Neuronal stem cell (in vitro differentiated cells): ENCODE data around the gene OCA2.

ENCODE experiments used
- DNase-seq: peaks from one replicate; pipeline ENCODE4 v3.0.0-alpha.2; 2013; ENCODE audit warnings: low spot score
- H2AFZ ChIP-seq: one replicate; pipeline ENCODE4 v1.6.1; 2013; ENCODE audit warnings: mild to moderate bottlenecking, low read length, inconsistent platforms
- H2AK5ac ChIP-seq: 2 replicates; pipeline ENCODE4 v1.6.1; 2013; ENCODE audit warnings: low read depth, mild to moderate bottlenecking, inconsistent platforms, low read length, moderate library complexity, mixed read lengths
- H2BK120ac ChIP-seq: 2 replicates; pipeline ENCODE4 v1.6.1; 2013; ENCODE audit warnings: low read depth, mild to moderate bottlenecking, inconsistent platforms, low read length, moderate library complexity, mixed read lengths
- H2BK12ac ChIP-seq: one replicate; pipeline ENCODE4 v1.6.1; 2013; ENCODE audit warnings: low read length, inconsistent platforms
- H2BK15ac ChIP-seq: 2 replicates; pipeline ENCODE4 v1.6.1; 2013; ENCODE audit warnings: mild to moderate bottlenecking, low read length, inconsistent platforms, mixed read lengths
- H2BK5ac ChIP-seq: one replicate; pipeline ENCODE4 v1.6.1; 2013; ENCODE audit warnings: inconsistent platforms, mild to moderate bottlenecking, low read length, moderate library complexity
- H3K14ac ChIP-seq: one replicate; pipeline ENCODE4 v1.6.1; 2013; ENCODE audit warnings: low read length, inconsistent platforms
- H3K18ac ChIP-seq: 2 replicates; pipeline ENCODE4 v1.6.1; 2013; ENCODE audit warnings: low read length, inconsistent platforms
- H3K23ac ChIP-seq: 2 replicates; pipeline ENCODE4 v1.6.1; 2013; ENCODE audit warnings: low read depth, mild to moderate bottlenecking, mixed read lengths, low read length, inconsistent platforms; ENCODE audit not compliant: poor library complexity
- H3K27ac ChIP-seq: replicated peaks from 3 replicates; pipeline ENCODE4 v1.5.1; 2013; ENCODE audit warnings: low read length, inconsistent platforms
- H3K27me3 ChIP-seq, 3 experiments: 2 replicates each; pipeline ENCODE4 v1.6.1; 2013; ENCODE audit warnings: low read length in 3 of 3, mild to moderate bottlenecking in 2 of 3, inconsistent platforms in 1 of 3, low read depth in 1 of 3, mixed read lengths in 1 of 3, moderate library complexity in 1 of 3; ENCODE audit not compliant: control insufficient read depth in 3 of 3, insufficient read depth in 3 of 3
- H3K36me3 ChIP-seq, 2 donors: replicated peaks in 1 of 2; 2 replicates each; pipeline ENCODE4 v1.6.1; 2013; ENCODE audit warnings: low read length in 2 of 2; ENCODE audit not compliant: control insufficient read depth in 2 of 2, insufficient read depth in 2 of 2
- H3K4ac ChIP-seq: 2 replicates; pipeline ENCODE4 v1.6.1; 2013; ENCODE audit warnings: inconsistent platforms, mild to moderate bottlenecking, low read length, moderate library complexity
- H3K4me1 ChIP-seq, 2 donors: 1 replicate in 1 of 2; 2 replicates in 1 of 2; pipeline ENCODE4 v1.6.1; 2013; ENCODE audit warnings: low read length in 2 of 2, low read depth in 1 of 2; ENCODE audit not compliant: control insufficient read depth in 2 of 2, insufficient read depth in 1 of 2
- H3K4me2 ChIP-seq: one replicate; pipeline ENCODE4 v1.6.1; 2013; ENCODE audit warnings: mild to moderate bottlenecking, low read length, inconsistent platforms; ENCODE audit not compliant: insufficient read depth, poor library complexity, severe bottlenecking
- H3K4me3 ChIP-seq, 2 donors: 2 replicates each; pipeline ENCODE4 v1.5.1; 2013; ENCODE audit warnings: low read length in 2 of 2, mild to moderate bottlenecking in 2 of 2, inconsistent platforms in 1 of 2, moderate library complexity in 1 of 2
- H3K79me1 ChIP-seq: one replicate; pipeline ENCODE4 v1.6.1; 2013; ENCODE audit warnings: low read depth, mild to moderate bottlenecking, inconsistent platforms, low read length, moderate library complexity
- H3K9ac ChIP-seq: one replicate; pipeline ENCODE4 v1.6.1; 2013; ENCODE audit warnings: mild to moderate bottlenecking, low read depth, low read length, inconsistent platforms; ENCODE audit not compliant: poor library complexity
- H3K9me3 ChIP-seq, 2 donors: replicated peaks in 1 of 2; 2 replicates each; pipeline versions ENCODE3 to v1.6.1; 2013; ENCODE audit warnings: low read length in 2 of 2, mild to moderate bottlenecking in 2 of 2, inconsistent platforms in 1 of 2, low read depth in 1 of 2, mixed read lengths in 1 of 2, moderate library complexity in 1 of 2; ENCODE audit not compliant: control insufficient read depth in 2 of 2, insufficient read depth in 1 of 2
- H4K8ac ChIP-seq: one replicate; pipeline ENCODE4 v1.6.1; 2013; ENCODE audit warnings: low read depth, mild to moderate bottlenecking, inconsistent platforms, low read length, moderate library complexity
- H4K91ac ChIP-seq: one replicate; pipeline ENCODE4 v1.6.1; 2013; ENCODE audit warnings: low read length, low read depth, mild to moderate bottlenecking, inconsistent platforms; ENCODE audit not compliant: poor library complexity
- WGBS, 2 donors: extraction: QIAGEN DNeasy Blood & Tissue Kit; methylation state at CpG; one replicate each; pipeline ENCODE4 v1.1.7; 2013; ENCODE audit warnings: missing lambda C conversion rate in 2 of 2, mixed read lengths in 1 of 2; ENCODE audit not compliant: insufficient read length in 2 of 2, insufficient replicate concordance in 1 of 2; ENCODE audit errors: extremely low coverage in 2 of 2; 5-methylcytosine and 5-hydroxymethylcytosine counted together

Gene OCA2

GRCh38 chr15:28131946-28132345, 32.8 kb upstream of the OCA2 start:
- Histone ChIP-seq H2BK5ac (no peak overlapping the region), H2BK15ac (no peak overlapping the region), H3K27ac (no peak overlapping the region), H2AFZ (no peak overlapping the region), H3K9me3 (no peaks in the 10 kb centered on the region), H3K18ac (no peak overlapping the region), H2BK12ac (no peak overlapping the region), H3K79me1 (no peaks in the 10 kb centered on the region), H2AK5ac (no peak overlapping the region), H3K27me3 (no peaks in the 10 kb centered on the region), H3K14ac (no peak overlapping the region), H2BK120ac (no peak overlapping the region), H3K9ac (no peak overlapping the region), H4K91ac (no peak overlapping the region), H4K8ac (no peak overlapping the region), H3K4me1 (no peaks in the 10 kb centered on the region), H3K4ac (no peak overlapping the region), H3K4me2 (no peak overlapping the region), H3K36me3 (peaks cover 24 to 88% of the 10 kb centered on the region in 2 donors), H3K23ac (no peak overlapping the region), H3K4me3 (no peak overlapping the region)
- WGBS, 2 donors, result no CpG with 5 or more reads among the region's 13 CpGs
- DNase-seq, result no peak

- Histone ChIP-seq H3K4me1 (no peaks in the 10 kb centered on the region), H2AFZ (no peak overlapping the region), H4K8ac (no peak overlapping the region), H3K9ac (peak overlapping the region; percentile 36), H3K4me2 (no peak overlapping the region), H3K14ac (no peak overlapping the region), H2BK12ac (no peak overlapping the region), H3K4ac (no peak overlapping the region), H3K18ac (no peak overlapping the region), H3K27ac (no peak overlapping the region), H2BK5ac (peak overlapping the region; percentile 17), H3K23ac (no peak overlapping the region), H2BK15ac (no peak overlapping the region), H4K91ac (no peak overlapping the region), H3K27me3 (no peaks in the 10 kb centered on the region), H3K79me1 (no peaks in the 10 kb centered on the region), H2BK120ac (no peak overlapping the region), H3K9me3 (no peaks in the 10 kb centered on the region), H2AK5ac (no peak overlapping the region), H3K36me3 (peaks cover 24 to 92% of the 10 kb centered on the region in 2 donors), H3K4me3 (no peak overlapping the region)
- no CpG with 5 or more reads among the region's 13 CpGs for WGBS, 2 donors
- DNase-seq, result no peak
These were observed 32.3 kb upstream of the OCA2 start for GRCh38 chr15:28131400-28131799.

- no peak overlapping the region for H2AK5ac ChIP-seq
- no peak overlapping the region for H3K18ac ChIP-seq
- no peak overlapping the region for H3K27ac ChIP-seq
- no peak overlapping the region for H2BK15ac ChIP-seq
- WGBS, 2 donors, result no CpG with 5 or more reads among the region's 7 CpGs
- H2BK120ac ChIP-seq, result no peak overlapping the region
- H3K9ac ChIP-seq, result no peak overlapping the region
- peaks cover 24 to 96% of the 10 kb centered on the region in 2 donors for H3K36me3 ChIP-seq
- H2BK12ac ChIP-seq, result no peak overlapping the region
- H3K4me1 ChIP-seq, result no peaks in the 10 kb centered on the region
- H3K4me3 ChIP-seq, result no peak overlapping the region
- no peak overlapping the region for H2BK5ac ChIP-seq
- H3K4me2 ChIP-seq, result no peak overlapping the region
- DNase-seq, result no peak
- H4K91ac ChIP-seq, result no peak overlapping the region
- H3K79me1 ChIP-seq, result no peaks in the 10 kb centered on the region
- no peaks in the 10 kb centered on the region for H3K27me3 ChIP-seq
- no peak overlapping the region for H3K14ac ChIP-seq
- no peak overlapping the region for H4K8ac ChIP-seq
- no peak overlapping the region for H3K4ac ChIP-seq
- peak overlapping the region; percentile 11 for H3K23ac ChIP-seq
- H2AFZ ChIP-seq, result no peak overlapping the region
- no peaks in the 10 kb centered on the region for H3K9me3 ChIP-seq
These were observed 31.5 kb upstream of the OCA2 start for GRCh38 chr15:28130651-28131050.

- WGBS, 2 donors, result no CpG with 5 or more reads among the region's 9 CpGs
- Histone ChIP-seq H3K4me2 (no peak overlapping the region), H2AK5ac (no peak overlapping the region), H3K9me3 (no peaks in the 10 kb centered on the region), H3K27me3 (no peaks in the 10 kb centered on the region), H3K27ac (no peak overlapping the region), H4K91ac (no peak overlapping the region), H4K8ac (no peak overlapping the region), H3K14ac (no peak overlapping the region), H3K36me3 (peaks cover 30 to 95% of the 10 kb centered on the region in 2 donors), H3K79me1 (no peaks in the 10 kb centered on the region), H2BK15ac (no peak overlapping the region), H2BK5ac (no peak overlapping the region), H3K23ac (no peak overlapping the region), H3K4me3 (no peak overlapping the region), H3K9ac (no peak overlapping the region), H2BK120ac (no peak overlapping the region), H3K4me1 (no peaks in the 10 kb centered on the region), H2AFZ (no peak overlapping the region), H3K4ac (no peak overlapping the region), H3K18ac (no peak overlapping the region), H2BK12ac (no peak overlapping the region)
- DNase-seq, result no peak
These were observed 30.2 kb upstream of the OCA2 start for GRCh38 chr15:28129231-28129848.
